Ascending aorta (tissue), 2 donors: ENCODE data around the gene VSTM4. TPM values are rescaled to one million over a fixed set of nuclear protein-coding genes. Genes with fewer than 3 reads are reported as not detected.

ENCODE experiments used
- DNase-seq, 2 donors: peaks; one replicate each; pipeline ENCODE4 v3.0.0-alpha.2; 2019; ENCODE audit warnings: low spot score in 2 of 2
- H3K27ac ChIP-seq, 2 donors: fragments of 200-600 bp; sonication (generic); one replicate each; pipeline ENCODE4 v1.5.1; 2016 to 2017; ENCODE audit warnings: mild to moderate bottlenecking in 1 of 2
- H3K27me3 ChIP-seq: fragments of 200-600 bp; sonication (generic); one replicate; pipeline ENCODE4 v1.5.1; 2017
- H3K36me3 ChIP-seq, 2 donors: fragments of 200-600 bp; sonication (generic); one replicate each; pipeline ENCODE4 v1.5.1; 2016
- H3K4me1 ChIP-seq, 2 donors: fragments of 200-600 bp; sonication (generic); one replicate each; pipeline ENCODE4 v1.5.1; 2016 to 2017; ENCODE audit warnings: mild to moderate bottlenecking in 1 of 2
- H3K4me3 ChIP-seq, 2 donors: fragments of 200-600 bp; sonication (generic); one replicate each; pipeline ENCODE4 v1.5.1; 2016 to 2017; ENCODE audit warnings: mild to moderate bottlenecking in 1 of 2
- H3K9me3 ChIP-seq, 2 donors: fragments of 200-600 bp; sonication (generic); one replicate each; pipeline ENCODE4 v1.5.1; 2016
- intact Hi-C: fragments of 100-400 bp; cut with DNase I; formaldehyde crosslinking; loops from one replicate; pipeline ENCODE4 v1.15.1; 2023
- total RNA-seq: library from RNA; depleted of rRNA; stranded (reverse); fragments of >200 nt; gene quantifications from one replicate; pipeline ENCODE4 v1.1.0, GENCODE V29; 2016
- TF ChIP-seq, protein P1 (sequence below), 3 experiments: fragments of 200-600 bp in 2 of 3; fragments of 450-650 bp in 1 of 3; sonication (generic) in 2 of 3; IDR thresholded peaks; one replicate each; pipeline ENCODE4 v1.5.1; 2016 to 2019; ENCODE audit warnings: antibody characterized with exemption in 3 of 3, mild to moderate bottlenecking in 1 of 3, moderate library complexity in 1 of 3

The VSTM4 gene
- total RNA-seq, 1 donor from 2014 or later, result 17.7 TPM

DNA sequence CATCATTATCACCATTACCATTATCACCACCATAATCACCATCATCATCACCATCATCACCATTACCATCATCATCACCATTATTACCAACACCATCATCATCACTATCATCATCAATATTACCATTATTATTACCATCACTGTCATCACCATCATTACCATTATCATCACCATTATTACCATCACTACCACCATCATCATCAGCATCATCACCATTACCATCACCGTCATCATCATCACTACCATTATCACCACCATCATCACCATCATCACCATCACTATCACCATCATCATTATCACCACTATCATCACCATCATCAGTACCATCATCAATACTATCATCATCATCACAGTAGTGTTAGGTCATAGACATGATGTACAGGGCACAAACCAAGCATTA, 81.4 kb downstream of the VSTM4 start:
- TF ChIP-seq, protein P1, sequence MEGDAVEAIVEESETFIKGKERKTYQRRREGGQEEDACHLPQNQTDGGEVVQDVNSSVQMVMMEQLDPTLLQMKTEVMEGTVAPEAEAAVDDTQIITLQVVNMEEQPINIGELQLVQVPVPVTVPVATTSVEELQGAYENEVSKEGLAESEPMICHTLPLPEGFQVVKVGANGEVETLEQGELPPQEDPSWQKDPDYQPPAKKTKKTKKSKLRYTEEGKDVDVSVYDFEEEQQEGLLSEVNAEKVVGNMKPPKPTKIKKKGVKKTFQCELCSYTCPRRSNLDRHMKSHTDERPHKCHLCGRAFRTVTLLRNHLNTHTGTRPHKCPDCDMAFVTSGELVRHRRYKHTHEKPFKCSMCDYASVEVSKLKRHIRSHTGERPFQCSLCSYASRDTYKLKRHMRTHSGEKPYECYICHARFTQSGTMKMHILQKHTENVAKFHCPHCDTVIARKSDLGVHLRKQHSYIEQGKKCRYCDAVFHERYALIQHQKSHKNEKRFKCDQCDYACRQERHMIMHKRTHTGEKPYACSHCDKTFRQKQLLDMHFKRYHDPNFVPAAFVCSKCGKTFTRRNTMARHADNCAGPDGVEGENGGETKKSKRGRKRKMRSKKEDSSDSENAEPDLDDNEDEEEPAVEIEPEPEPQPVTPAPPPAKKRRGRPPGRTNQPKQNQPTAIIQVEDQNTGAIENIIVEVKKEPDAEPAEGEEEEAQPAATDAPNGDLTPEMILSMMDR (IDR thresholded peaks at IDR 0.05), result no peak
- H3K4me1 ChIP-seq, result no peaks in the 10 kb centered on the region
- DNase-seq, result no peak
- peaks cover 5 to 14% of the 10 kb centered on the region in 2 donors for H3K36me3 ChIP-seq
- no peaks in the 10 kb centered on the region for H3K9me3 ChIP-seq
- intact Hi-C loops, result no loop called here
- H3K4me3 ChIP-seq, result no peak overlapping the region
- H3K27me3 ChIP-seq, result no peaks in the 10 kb centered on the region
- H3K27ac ChIP-seq, result no peak overlapping the region

DNA sequence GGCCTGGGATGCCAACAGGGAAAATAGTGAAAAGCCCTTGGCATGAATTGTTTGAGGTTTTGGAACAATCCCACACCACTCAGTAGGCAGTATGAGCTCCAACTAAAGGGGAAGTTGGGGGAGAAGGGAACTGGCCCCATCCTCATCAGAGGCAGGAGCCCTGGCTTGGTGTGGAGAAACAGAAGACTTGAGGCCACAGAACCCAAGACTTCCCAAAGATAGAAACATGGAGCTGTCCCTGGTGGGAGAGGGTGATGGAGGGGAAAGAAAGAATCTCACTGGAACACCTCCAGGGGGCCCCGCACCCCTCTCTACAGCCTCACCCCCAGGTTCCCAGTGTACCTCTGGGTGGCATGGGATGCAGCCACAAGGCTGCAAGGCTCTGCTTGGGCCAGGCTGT, 85.7 kb downstream of the VSTM4 start:
- Histone ChIP-seq H3K36me3 (peaks cover 0 to 10% of the 10 kb centered on the region in 2 donors), H3K4me1 (peaks cover 0 to 4% of the 10 kb centered on the region in 2 donors), H3K27me3 (no peaks in the 10 kb centered on the region), H3K9me3 (no peaks in the 10 kb centered on the region), H3K4me3 (no peak overlapping the region), H3K27ac (no peak overlapping the region)
- intact Hi-C loops, result no loop called here
- TF ChIP-seq, protein P1 (IDR thresholded peaks at IDR 0.05), result no peak
- DNase-seq, result no peak

DNA sequence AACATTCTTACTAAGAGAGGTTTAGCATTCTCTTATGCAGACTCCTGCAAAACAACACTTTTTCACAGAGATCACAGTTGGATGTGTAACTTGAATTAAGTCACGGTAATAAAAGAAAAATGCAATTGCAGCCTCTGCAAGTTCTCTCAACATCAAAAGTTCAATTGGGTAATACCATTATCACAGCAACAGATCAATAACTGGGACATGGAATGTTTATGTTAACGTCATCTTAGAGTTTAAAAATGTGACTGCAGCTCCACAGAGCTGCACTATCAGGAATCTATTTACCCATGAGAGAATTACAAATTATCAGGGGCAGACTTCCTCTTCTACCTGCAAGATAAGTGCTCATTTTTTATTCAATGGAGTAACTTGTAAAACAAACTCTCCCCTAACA, 86.7 kb downstream of the VSTM4 start:
- H3K27me3 ChIP-seq, result no peaks in the 10 kb centered on the region
- intact Hi-C loops, result no loop called here
- peaks cover 0 to 13% of the 10 kb centered on the region in 2 donors for H3K4me1 ChIP-seq
- DNase-seq, result no peak
- H3K27ac ChIP-seq, result no peak overlapping the region
- TF ChIP-seq, protein P1 (IDR thresholded peaks at IDR 0.05), result no peak
- H3K36me3 ChIP-seq, result peaks cover 0 to 10% of the 10 kb centered on the region in 2 donors
- no peaks in the 10 kb centered on the region for H3K9me3 ChIP-seq
- H3K4me3 ChIP-seq, result no peak overlapping the region

DNA sequence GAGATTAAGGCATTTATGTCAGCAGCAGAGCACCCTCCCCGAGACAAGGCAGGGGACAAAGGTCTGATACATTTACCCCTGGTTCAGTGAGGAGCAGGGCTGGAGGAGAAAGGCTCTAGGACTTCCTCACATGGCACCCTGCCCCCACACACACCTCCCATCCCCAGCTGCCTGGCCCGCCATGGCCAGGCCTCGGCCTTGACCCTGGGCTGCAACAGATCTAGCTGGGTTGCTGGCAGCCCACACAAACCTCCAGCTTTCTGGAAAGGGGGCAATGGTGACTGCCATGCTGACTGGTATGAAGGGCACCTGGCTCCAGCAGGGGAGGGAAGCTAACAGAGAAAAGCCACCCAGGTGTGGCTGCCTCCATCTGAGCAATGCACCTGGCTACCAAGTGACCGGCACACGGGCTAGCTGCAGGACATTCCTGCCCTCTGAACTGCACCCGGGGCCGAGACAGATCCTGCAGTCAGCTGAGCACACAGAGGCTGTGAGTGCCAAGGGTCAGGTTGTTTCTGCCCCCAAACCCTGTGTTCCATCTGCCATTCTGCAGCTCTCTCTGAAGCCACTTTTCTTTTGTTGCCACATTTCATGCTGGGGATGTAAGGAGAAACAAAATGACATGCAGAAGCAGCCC, 89.9 kb downstream of the VSTM4 start:
- H3K36me3 ChIP-seq, result no peaks in the 10 kb centered on the region
- H3K4me1 ChIP-seq, result peaks cover 0 to 20% of the 10 kb centered on the region in 2 donors
- H3K27ac ChIP-seq, result peak overlapping the region; percentile 79 to 85
- DNase-seq, result no peak
- H3K27me3 ChIP-seq, result no peaks in the 10 kb centered on the region
- H3K9me3 ChIP-seq, result no peaks in the 10 kb centered on the region
- TF ChIP-seq, protein P1 (IDR thresholded peaks at IDR 0.05), result no peak
- intact Hi-C loops, result no loop called here
- H3K4me3 ChIP-seq, result no peak overlapping the region

DNA sequence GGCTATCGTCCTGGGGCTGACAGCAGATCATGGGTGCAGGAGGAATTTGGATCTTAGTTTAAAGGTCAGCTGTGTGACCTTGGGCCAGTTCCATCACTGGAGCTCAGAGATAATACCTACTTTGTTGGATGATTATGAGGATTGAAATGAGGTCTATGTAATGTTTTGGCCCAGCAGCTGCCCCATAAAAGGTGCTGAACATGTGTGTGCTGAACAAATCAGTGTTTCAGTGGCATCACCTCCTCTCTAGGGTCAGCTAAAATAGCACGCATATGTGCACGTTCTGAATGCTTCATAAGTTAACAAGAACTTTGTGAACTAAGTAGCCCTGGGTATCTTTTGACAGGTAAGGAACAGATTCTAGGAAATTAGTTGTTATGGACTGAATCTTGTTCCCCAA, 90.8 kb downstream of the VSTM4 start:
- DNase-seq, result no peak
- intact Hi-C loops, result no loop called here
- Histone ChIP-seq H3K27me3 (no peaks in the 10 kb centered on the region), H3K36me3 (peaks cover 0 to under 1% of the 10 kb centered on the region in 2 donors), H3K4me3 (no peak overlapping the region), H3K9me3 (no peaks in the 10 kb centered on the region), H3K4me1 (peaks cover 0 to 20% of the 10 kb centered on the region in 2 donors), H3K27ac (peak overlapping the region; percentile 79 to 85)
- TF ChIP-seq, protein P1 (IDR thresholded peaks at IDR 0.05), result no peak
